HG03039 (cell line): ENCODE results near the gene FBXO10.

Experiments used
- ATAC-seq: cut with Tn5 transposase; IDR thresholded peaks from one replicate; pipeline ENCODE4 v1.9.1; 2021; ENCODE audit warnings: mild to moderate bottlenecking, moderate library complexity; ENCODE audit not compliant: unreplicated experiment

FBXO10 gene

DNA sequence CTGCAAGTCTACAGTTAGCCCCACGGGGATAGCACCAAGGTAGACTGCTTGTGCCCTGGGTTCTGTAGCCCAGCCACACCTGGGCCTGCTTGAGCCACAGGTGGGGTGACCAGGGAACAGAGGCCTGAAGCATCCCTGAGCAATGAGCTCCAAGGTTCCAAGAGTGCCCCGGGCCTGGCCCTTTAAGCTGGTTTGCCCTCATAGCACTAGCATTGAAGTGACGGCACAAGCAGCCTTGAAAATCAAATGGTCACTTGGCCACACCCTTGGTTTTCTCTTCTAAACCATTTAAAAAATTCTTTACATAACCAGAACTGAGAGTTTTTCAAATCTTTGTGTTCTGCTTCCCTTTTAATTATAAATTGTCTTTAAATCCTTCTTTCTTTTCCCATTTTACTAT, 24.7 kb downstream of the FBXO10 start:
- ATAC-seq, result no peak

DNA sequence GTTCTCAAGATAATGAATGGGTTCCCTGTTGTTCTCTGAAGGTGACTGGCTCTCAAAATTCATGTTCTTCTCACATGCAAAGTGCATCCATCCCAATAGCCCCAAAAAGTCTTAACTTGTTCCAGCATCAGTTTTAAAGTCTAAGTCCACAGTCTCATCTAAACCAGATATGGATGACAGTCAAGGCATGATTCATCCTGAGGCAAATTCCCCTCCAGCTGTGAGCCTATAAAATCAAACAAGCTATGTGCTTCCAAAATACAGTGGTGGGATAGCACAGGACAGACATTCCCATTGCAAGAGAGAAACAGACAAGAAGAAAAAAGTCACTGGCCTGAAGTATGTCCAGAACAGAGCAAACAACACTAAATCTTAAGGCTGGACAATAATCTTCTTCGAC, 25.4 kb downstream of the FBXO10 start:
- no peak for ATAC-seq

DNA sequence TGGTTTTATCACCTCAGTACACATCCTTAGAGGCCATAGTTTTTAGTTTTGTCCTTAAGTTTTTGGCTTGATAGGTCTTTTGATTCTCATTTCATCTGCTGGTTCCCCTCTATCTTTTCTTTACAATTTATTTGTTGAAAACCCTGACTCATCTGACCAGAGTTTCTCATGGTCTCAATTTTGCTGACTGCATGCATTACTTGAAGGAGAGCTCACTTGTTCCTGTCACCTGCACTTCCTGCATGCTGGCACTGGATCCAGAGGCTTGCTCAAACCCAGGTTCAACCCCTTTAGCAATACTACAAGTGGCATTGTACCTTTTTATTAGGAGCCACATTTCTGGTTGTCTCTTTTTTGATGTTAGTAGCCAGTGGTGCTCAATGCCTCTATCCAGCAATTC, 26.7 kb downstream of the FBXO10 start:
- ATAC-seq, result no peak

DNA sequence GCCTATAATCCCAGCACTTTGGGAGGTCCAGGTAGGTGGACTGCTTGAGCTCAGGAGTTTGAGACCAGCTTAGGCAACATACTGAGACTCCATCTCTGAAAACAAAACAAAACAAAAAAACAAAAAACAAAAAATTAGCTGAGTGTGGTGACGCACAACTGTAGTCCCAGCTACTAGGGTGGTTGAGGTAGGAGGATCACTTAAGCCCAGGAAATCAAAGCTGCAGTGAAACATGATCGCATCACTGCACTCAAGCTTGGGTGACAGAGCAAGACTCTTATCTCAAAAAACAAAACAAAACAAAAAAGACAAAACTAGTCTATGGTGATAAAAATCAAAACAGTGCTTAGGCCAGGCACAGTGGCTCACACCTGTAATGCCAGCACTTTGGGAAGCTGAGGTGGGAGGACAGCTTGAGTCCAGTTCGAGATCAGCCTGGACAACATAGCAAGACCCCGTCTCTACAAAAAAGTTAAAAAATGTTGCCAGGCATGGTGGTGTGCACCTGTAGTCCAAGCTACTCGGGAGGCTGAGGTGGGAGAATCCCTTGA, 28.8 kb downstream of the FBXO10 start:
- no peak for ATAC-seq

DNA sequence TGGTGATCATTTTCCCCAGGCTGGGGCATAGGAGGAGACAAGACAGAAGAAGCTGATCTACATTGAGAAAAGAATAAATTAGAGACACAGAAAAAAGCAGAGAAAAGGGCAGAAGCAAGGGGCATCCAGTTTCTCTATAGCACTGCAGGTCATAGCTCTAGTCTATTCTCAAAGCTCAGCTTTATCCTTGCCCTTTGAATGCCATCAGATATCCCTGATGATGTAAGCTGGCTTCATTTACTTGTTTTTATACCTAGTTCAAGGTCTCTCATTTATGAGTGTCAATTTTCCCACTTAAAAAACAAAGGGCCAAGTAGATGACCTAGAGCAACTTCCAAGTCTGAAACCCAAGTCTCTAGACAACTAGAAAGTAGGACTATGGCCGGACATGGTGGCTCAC, 32.7 kb downstream of the FBXO10 start:
- ATAC-seq, result no peak

DNA sequence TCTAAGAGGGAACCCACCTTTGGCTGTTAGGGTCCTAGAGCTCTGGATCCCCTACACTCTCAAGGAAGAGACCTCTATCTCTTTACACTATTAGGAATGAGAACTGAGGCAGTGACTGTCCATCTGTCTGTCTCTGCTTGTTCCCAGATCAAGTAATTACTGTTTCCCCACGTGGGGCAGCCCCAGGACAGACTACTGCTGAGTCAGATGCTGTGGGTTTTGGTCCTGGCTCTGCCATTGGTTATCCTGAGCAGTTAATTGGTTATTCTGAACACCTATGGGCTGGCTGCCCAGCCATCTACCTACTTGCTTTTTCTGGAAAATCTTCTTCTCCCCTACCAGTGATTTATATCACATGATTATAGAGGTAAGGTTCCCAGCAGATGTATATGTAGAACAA, 33.3 kb downstream of the FBXO10 start:
- no peak for ATAC-seq

DNA sequence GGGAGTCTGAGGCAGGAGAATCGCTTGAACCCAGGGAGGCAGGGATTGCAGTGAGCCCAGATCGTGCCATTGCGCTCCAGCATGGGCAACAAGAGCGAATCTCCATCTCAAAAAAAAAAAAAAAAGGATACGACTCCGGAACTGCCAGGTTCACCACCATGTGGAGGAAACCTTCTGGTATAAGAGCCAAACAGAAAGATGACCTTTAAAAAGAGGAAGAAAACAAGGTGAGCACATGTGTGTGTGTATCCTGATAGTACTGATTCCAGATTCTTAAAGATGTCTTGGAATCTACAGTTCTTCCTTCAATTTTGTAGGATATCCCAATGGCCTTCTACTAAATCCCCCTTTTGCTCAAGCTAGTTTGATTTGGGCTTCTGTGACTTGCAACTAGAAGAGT, 33.7 kb downstream of the FBXO10 start:
- no peak for ATAC-seq

DNA sequence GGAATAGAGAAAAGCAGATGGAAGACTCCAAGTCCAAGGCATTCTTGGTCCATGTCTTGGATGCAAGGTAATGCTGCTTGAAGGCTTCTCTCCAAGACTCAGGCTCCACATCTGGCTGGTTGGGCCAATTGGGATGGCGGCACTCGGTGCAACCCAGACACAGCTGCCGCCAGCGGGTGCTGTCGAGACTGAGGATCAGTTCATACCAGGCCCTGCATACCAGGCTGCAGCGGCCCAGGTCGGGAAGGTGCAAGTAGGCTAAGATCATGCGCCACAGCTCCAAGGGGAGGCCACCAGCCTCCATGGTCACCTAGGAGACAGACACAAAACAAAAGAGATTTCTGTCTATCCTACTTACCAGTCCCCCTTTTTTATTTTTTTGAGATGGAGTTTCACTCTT, 34.7 kb downstream of the FBXO10 start:
- ATAC-seq, result no peak

DNA sequence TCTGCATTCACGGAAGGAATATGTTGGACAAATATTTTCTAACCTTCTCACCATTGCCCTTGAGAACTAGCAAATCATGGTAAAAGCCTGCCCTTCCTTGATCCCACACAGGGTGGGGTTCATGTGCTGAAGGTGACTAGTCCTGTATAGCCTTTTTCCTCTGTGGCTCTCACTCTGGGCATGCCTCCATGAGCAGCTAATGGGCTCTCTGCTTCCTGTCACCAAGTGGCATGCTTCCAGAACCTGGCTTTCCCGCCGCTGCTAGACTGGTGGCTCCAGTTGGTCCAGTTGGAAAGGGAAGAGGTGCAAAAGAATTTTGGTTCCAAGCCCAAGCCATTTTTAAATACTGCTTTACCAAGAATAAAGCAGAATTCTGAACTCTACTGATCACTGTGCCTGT, 35.5 kb downstream of the FBXO10 start:
- no peak for ATAC-seq

DNA sequence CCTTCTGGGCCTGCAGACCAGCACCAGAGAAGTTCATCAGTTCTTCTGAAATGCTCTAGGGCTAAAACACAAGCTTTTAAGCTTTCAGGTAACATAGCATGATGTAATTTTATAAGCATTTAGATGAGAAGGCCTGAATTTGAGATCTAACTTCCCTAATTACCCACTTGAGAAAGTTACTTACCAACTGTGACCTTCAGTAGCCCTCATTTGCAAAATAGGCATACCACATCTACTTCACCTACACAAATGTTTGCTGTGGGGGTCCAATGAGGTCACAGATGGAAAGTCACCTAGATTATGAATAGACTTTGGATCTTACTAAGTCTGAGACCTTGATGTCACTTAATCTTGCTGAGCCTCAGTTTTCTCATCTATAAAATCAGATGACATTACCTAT, 36.5 kb downstream of the FBXO10 start:
- no peak for ATAC-seq

DNA sequence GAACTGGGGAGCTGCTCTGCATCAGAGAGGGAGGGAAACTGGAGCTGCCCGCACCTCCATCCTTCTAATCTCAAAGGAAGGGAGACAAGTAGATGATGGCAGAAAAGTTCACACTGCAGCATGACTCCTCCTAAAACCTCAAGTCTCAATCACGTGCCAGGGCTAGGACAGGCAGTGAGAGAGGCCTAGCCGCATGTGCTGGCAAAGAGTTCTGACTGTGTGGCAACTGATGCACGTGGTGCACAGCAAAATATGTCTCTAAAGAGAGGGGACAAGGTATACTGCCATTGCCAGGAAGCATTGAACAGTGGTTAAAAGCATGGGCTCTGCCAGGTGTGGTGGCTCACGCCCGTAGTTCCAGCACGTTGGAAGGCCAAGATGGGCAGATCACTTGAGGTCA, 38.1 kb downstream of the FBXO10 start:
- no peak for ATAC-seq

DNA sequence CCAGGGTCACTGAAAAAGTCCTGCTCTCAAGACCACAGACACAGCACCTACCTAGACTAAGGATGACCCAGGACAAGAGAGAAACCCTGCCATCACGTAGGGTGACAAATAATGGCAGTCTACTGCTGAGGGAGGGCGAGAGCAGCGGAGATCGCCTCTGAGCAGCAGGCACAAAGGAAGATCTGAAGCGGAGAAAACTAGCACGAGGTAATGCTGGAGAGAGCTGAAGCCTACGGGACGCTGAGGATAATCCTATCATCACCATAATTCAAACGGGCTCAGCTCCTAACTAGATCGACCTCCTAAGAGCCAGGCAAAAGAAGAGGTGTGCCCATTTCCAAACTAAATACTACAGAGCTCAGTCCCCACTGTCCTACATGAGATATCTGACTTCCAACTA, 41.3 kb downstream of the FBXO10 start:
- no peak for ATAC-seq

DNA sequence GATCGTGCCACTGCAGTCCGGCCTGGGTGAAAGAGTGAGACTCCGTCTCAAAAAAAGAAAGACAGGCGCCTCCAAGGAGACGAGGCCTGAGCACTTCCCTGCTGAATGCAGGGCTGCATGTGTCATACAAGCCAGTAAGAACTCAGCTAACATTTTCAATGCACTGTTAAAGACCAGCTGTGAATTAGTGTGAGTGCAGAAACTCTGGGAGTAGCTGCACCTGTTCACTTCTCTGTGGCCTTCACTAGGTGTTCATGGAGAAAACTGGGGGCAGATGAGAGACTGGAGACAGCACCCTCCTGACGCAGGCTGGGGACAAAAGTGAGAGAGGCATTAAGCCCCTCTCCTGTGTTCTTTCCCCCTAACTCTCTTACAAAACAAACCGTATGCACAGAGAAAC, 41.8 kb downstream of the FBXO10 start:
- no peak for ATAC-seq

DNA sequence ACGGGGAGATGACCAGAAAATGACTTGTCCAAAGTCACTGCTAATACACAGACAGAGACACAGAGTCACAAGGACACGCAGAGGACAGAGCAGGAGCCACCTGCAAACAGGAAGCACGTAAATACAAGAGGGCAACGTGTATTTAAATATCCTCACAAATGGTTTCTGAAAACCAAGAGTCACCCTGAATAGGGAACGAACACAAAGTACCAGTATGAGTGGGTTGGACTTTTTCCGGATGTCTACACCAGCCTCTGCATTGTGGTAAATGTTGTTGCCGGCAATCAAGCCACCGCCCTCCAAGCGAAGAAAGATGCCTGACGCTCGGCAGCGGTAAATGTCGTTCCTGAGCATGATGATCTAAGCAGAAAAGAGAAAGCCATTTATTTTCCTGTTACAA, 44.5 kb downstream of the FBXO10 start:
- no peak for ATAC-seq

DNA sequence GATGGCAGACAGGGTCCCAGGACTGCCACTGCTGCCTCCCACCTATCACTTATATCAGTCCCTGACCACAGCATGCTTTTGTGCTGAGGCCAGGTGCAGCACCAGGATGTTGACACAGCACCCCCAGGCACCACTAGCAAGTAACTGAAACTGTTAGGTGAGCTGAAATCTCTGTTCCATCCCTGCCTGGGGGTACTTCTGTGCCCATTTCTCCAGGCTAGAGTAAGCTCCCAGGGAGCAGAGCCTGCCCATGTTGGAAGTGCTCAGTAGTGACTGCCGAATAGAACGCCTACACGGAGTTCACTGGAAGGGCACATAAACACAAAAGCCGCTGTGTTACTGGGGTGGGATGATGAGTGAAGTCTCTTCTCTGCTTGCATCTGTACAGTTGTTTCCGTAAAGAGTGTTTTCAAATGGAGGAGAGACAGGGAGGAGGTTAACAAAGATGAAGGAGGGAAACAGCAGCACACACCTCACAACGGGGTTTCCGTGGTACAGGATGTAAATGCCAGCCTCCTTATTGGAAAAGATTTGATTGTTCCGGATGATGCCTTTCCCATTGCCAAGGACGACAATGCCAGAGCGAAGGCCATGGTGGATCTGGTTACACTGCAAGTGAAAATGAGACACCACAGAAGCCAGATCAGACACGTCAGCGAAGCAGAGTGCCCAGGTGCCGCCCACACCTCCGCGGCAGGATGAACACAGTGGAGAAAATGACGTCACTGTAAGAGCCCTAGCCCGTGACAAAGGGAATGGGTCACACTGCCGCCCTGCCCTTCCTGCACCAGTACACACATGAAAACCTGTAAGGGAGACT, 47.3 kb downstream of the FBXO10 start:
- no peak for ATAC-seq

DNA sequence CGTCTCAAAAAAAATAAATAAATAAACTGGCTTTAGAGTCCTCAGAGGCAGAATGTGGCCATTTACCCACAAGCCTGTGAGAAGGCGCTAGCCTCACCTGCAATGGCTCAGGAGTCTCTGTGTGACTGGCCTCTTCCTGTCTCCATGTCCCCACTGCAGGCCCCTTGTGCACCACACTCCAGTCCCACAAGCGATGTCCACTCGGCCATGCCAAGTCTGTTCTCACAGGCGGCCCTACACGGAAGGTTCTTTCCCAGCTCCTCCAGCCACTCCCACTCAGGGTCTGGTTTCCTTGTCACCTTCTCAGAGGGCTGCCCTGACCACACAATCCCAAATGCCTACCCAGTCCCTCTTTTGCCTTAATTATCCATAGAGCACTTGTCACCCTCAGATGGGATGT, 52.3 kb downstream of the FBXO10 start:
- ATAC-seq, result no peak

DNA sequence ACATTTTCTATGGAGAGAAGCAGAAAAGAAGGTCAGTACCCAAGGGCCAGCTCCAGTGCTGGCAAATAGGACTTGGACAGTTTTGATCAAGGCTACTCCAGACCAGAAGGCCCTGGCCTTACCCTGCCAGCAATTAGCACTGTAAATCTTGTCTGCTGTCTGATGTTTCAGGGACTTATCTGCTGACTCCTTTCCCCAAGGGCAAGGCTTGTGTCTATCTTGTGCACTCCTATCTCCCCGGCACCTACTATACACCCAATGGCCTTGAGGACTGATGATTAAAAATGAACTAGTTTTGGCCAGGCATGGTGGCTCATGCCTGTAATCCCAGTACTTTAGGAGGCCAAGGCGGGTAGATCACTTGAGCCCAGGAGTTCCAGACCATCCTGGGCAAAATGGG, 53.2 kb downstream of the FBXO10 start:
- no peak for ATAC-seq

DNA sequence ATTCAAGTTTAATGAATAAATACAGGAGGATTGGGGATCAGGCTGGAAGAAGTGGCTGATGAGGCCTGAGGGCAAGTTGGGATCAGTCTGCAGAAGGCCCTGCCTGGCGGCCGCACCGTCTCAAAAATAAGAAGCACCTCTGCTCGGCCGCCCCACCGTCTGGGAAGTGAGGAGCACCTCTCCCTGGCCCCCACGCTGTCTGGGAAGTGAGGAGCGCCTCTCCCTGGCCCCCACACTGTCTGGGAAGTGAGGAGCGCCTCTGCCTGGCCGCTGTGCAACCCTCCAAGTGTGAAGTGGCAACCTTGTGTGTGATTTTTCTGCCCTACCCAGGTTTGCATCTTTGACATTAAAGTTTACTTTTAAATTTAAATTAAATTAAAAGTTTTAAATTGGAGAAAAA, 55.1 kb downstream of the FBXO10 start:
- no peak for ATAC-seq

DNA sequence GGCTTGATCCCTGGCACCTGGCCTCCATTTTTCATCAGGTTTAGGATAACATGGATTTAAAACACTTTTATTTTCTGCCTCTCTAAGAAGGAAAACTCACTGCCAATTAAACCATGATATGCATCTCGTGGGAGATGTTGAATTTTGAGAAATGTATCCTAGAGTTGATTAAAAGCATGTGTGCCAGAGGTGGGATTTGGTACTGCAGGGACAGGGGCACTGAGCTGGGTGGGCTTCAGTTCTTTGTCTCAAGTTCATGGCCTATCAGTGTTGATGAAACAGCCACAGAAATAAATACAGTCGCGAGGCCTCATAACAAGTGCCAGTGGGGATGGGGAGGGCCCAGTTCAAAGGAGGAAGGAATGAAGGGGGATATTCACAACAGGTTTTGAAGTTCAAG, 55.5 kb downstream of the FBXO10 start:
- ATAC-seq, result no peak

DNA sequence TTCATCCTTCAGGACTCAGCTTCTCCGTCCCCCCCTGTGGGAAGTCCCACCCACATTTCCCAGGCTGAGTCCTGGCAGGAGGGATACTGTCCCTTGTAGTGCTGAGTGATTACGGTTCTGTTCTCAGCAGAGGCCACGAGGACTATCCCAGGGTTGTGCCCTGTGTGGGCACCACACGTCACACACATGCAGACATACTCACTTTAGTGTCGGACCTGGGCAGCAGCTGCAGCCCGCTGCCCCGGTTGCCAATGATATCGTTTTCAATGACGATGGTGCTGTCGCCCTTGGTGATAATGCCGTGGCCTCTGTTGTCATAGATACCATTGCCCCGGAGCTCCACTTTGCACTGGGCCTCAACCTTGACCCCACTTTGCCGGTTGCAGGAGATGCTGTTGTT, 58.3 kb downstream of the FBXO10 start:
- no peak for ATAC-seq

DNA sequence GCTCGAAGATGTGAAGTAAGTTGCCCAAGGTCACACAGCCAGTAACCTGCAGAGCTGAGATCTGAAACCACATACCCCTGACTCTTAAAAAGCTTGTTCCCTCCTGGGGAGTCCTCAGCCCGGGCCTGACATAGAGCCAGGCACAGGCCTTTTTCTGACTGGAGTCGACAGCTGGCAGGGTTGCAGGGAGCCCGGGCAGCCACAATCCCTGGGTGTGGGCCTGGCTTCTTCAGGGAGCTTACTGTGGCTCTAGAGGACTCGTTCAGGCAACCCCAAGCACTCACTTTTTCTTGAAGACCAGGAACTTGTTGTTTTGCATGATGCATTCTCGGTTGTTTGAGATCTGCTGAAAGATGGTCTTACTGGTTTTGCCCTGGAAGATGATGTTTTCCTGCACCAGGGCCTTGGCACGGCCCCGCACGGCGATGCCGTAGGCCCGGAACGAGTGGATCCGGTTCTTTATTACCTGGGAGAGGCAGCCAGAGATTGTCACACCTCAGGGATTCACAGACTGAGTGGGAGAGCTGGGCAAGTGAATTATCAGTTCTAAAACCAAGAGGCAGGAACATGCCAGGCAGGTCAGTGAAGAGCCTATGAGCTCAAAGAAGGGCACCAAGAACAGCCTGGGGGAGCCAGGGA, 60.4 kb downstream of the FBXO10 start:
- no peak for ATAC-seq

DNA sequence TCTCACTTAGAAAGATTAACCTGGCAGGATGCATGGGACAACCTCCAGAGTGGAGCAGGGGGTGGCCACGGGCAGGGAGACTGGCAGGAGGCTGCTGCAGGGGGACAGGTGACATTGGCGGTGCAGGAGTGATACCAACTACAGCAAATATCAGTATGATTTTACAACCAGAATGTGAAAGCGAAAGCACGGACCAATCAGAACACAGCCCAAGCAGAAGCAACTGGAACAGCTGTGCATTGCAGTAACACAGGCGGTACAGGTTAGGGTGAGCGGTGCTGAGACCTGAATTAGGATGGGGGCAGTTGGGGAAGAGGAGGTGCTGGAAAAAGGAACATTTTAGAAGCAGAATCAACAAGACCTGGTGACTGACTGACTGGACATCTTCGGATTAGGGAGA, 61.2 kb downstream of the FBXO10 start:
- no peak for ATAC-seq
